CD4-positive, alpha-beta T cell treated with Interleukin-4 for 4 hours (primary cell): ENCODE data around the gene PRR36.
A peak's percentile ranks its signal among the peaks of the same experiment; 100 is the strongest.
"Not testable (repeated sequence)": the region's sequence is repeated elsewhere in the genome, so short reads cannot be mapped to it uniquely, and the experiment has no call there.

Experiments used
- DNase-seq: peaks from one replicate; pipeline ENCODE4 v3.0.0-alpha.2; 2020

The PRR36 gene

GRCh38 chr19:7874076-7874896 lies at the start of gene PRR36:
Gene PRR36, minus strand, starts transcription at chr19:7874390. Its CDS starts 701 bp downstream, at chr19:7873689.
- no peak for DNase-seq

GRCh38 chr19:7923295-7924191 lies 49.4 kb upstream of the PRR36 start:
- no peak for DNase-seq

GRCh38 chr19:7922836-7923195 lies 48.6 kb upstream of the PRR36 start:
- no peak for DNase-seq

DNA sequence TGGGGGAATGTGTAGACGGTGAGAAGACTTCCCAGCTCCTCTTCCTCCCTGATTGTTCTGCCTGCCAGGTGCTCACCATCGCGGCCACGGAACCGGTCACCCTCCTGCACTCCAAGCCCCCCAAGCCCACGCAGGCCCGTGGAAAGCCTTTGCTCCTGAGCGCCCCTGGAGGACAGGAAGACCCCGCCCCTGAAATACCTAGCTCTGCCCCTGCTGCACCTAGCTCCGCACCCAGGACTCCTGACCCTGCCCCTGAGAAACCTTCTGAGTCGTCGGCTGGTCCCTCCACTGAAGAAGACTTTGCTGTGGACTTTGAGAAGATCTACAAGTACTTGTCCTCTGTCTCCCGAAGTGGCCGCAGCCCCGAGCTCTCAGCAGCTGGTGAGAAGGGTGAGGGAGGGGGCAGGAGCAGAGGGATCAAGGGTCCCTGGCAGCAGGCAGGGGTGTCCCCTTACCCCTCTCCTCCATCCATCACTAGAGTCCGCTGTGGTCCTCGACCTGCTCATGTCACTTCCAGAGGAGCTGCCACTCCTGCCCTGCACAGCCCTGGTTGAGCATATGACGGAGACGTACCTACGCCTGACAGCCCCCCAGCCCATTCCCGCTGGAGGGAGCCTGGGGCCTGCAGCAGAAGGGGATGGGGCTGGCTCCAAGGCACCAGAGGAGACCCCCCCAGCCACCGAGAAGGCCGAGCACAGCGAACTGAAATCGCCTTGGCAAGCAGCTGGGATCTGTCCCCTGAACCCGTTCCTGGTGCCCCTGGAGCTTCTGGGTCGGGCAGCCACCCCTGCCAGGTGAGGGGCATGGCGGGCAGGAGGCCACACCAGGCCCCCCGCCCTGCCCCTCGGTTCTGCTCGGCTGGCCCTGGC lies 48.0 kb upstream of the PRR36 start:
- no peak for DNase-seq

GRCh38 chr19:7921302-7921966 lies 47.2 kb upstream of the PRR36 start:
- no peak for DNase-seq

- peak; percentile 97 for DNase-seq
Measured at GRCh38 chr19:7920519-7921301, 46.5 kb upstream of the PRR36 start.

DNA sequence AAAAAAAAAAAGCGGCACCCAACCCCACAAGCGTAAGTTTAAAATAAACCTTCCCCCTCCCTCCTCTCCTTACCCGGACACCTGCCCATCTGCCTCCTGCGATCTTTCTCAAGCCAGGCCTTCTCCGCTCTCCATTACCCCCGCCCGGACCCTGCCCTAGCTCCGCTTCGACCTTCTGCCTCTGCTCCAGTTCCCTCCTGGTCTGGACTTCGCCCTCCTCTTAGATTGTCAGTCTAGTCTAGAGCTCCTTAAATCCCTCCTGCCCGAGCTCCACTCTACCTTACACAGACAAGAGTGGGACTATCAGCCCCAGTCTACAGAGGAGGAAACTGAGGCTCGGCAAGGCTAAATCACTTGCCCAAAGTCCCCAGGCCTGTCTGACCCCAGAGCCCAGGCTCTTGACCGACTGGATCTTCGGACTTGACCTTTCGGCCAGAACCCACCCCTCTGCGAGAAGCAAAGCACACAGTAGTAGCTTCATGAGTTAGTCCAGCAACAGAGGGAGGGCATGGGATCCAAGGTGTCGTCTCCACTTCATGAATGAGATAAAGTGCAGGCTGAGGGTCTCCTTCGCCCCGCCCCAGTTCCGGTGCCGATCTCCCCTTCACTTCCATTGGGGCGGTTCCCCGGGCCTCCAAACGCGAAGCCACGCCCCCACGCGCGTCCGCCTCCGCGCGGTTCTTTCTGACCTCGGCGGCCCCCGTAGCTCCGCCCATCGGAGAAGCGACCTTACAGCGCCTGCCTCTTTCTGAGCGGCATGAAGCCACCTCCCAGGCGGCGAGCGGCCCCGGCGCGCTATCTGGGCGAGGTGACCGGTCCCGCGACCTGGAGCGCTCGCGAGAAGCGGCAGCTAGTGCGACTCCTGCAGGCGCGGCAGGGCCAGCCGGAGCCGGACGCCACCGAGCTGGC lies 45.7 kb upstream of the PRR36 start, which contains the start of gene SNAPC2:
TSS of gene SNAPC2 (plus strand) at position 729 of the 909 bp plus-strand sequence. CDS start at position 758, 29 bp downstream.
- peak; percentile 96 for DNase-seq

DNA sequence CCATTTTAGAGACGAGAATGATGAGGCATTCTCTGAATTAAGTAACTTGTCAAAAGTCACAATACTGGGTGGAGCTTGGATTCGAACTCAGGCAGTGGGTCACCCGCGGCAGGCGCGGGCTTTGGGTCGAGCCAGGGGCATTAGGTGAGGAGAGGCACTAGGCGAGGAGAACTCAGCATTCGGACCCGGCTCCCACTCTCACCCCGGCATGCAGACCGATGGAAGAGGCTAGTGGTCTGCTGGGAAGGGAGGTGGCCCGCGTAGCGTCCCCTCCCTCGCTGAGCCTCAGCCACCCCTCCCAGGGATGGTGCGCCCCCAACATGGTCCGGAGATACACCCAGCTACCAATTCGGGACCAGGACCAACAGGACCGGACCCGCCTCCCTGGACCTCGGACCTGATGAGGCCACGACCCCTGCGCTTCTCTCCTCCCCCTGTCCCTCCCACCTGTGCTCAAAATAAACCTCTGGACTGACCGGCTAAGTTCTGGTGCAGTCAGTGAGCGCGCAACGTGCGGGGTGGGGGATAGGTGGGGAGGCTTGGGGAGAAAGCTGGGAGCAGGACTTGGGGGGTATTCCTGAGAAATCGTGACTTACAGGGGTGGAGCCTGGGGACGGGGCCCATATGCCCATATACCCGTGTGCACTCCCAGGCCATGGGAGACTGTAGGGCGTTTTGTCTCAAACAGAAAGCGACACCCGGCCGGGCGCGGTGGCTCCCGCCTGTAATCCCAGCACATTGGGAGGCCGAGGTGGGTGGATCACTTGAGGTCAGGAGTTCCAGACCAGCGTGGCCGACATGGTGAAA lies 44.6 kb upstream of the PRR36 start:
- no peak for DNase-seq

DNA sequence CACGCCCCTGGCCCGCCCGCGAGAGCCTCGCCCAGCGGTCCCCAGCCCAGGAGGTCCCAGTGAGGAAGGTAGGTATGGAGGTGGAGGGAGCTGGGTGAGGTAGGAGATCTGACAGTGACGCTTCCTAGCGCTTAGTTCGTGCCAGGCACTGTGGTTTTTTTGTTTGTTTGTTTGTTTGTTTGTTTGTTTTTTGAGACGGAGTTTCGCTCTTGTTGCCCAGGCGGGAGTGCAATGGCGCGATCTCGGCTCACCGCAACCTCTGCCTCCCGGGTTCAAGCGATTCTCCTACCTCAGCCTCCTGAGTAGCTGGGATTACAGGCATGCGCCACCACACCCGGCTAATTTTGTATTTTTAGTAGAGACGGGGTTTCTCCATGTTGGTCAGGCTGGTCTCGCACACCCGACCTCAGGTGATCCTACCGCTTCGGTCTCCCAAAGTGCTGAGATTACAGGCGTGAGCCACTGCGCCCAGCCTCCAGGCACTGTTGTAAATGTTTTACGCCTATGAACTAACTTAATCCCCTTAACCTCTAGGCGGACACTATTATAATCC lies 43.9 kb upstream of the PRR36 start:
- not testable (repeated sequence) for DNase-seq

- DNase-seq, result peak; percentile 45
Measured at GRCh38 chr19:7917267-7918061, 43.3 kb upstream of the PRR36 start.

- no peak for DNase-seq
Measured at GRCh38 chr19:7916955-7917266, 42.7 kb upstream of the PRR36 start.

DNA sequence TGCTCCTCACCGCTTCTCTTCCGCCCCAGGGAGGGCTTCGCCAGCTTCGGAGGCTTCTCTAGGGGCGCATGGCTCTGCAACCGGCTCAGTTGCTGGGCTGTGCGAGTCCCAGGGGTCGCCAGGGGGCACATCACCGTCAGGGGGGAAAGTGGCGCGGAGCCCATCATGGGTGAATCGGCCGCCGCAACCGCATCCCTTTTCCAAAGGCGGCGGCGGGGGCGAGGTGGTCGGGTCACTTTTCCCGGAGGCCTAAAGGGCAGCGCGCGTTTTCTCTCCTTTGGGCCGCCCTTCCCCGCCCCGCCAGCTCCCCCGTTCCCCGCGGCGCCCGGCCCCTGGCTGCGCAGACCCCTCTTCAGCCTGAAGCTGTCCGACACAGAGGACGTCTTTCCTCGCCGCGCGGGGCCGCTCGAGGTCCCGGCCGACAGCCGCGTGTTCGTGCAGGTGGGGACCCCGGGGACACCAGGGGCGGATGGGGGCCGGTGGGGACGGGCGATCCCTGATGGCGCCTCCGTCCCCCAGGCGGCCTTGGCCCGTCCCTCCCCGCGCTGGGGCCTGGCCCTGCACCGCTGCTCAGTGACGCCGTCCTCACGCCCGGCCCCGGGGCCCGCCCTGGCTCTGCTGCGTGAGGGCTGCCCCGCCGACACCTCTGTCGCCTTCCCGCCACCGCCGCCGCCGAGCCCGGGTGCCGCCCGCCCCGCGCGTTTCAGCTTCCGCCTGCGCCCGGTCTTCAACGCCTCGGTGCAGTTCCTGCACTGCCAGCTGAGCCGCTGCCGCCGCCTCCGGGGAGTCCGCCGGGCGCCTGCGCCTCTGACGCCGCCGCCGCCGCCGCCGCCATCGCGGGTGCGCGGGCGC lies 42.1 kb upstream of the PRR36 start:
- peak; percentile 20 for DNase-seq

GRCh38 chr19:7915250-7916102 lies 41.3 kb upstream of the PRR36 start:
- DNase-seq, result no peak

- DNase-seq, result no peak
Measured at GRCh38 chr19:7914598-7915045, 40.4 kb upstream of the PRR36 start, which contains the start of gene TGFBR3L. Gene TGFBR3L, plus strand, starts transcription at chr19:7914830.

DNA sequence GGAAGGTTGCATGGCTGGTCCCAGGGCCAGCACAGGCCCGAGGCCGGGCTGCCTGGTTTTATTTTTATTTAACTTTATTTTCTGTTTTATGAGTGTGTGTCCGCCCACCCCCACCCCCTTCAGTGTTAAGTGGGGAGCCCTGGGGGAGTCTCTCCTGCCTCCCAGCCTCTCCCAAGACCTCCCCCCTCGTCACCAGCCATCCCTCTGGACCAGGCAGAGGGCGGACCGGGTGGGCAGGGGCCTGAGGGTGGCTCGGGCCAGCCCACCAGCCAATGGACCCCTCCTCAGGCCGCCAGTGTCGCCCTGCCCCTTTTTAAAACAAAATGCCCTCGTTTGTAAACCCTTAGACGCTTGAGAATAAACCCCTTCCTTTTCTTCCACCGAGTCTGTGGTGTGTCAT lies 39.9 kb upstream of the PRR36 start:
- no peak for DNase-seq

- no peak for DNase-seq
Measured at GRCh38 chr19:7913652-7914051, 39.5 kb upstream of the PRR36 start.
